ENCODE data around the gene ARRDC1.

- TF ChIP-seq POLR2AphosphoS5 (IDR thresholded peaks at IDR 0.05; ENCODE audit: borderline replicate concordance, low read depth, low read length) (no peak), EZH2 (IDR thresholded peaks at IDR 0.05) (no peak), FOXP2 (optimal IDR thresholded peaks at IDR 0.05; ENCODE audit: control extremely low read depth, extremely low read length, insufficient read depth) (no peak)
Observed at GRCh38 chr9:137602661-137603060, 2.8 kb upstream of the ARRDC1 start.

Data from SK-N-MC (cell line).